Ascending aorta (tissue), 2 donors: Measurements from ENCODE around the gene NPPC. TPM values are rescaled to one million over a fixed set of nuclear protein-coding genes. Genes with fewer than 3 reads are reported as not detected.

ENCODE experiments used
- DNase-seq, 2 donors: peaks; one replicate each; pipeline ENCODE4 v3.0.0-alpha.2; 2019; ENCODE audit warnings: low spot score in 2 of 2
- H3K27ac ChIP-seq, 2 donors: fragments of 200-600 bp; sonication (generic); one replicate each; pipeline ENCODE4 v1.5.1; 2016 to 2017; ENCODE audit warnings: mild to moderate bottlenecking in 1 of 2
- H3K27me3 ChIP-seq: fragments of 200-600 bp; sonication (generic); one replicate; pipeline ENCODE4 v1.5.1; 2017
- H3K36me3 ChIP-seq, 2 donors: fragments of 200-600 bp; sonication (generic); one replicate each; pipeline ENCODE4 v1.5.1; 2016
- H3K4me1 ChIP-seq, 2 donors: fragments of 200-600 bp; sonication (generic); one replicate each; pipeline ENCODE4 v1.5.1; 2016 to 2017; ENCODE audit warnings: mild to moderate bottlenecking in 1 of 2
- H3K4me3 ChIP-seq, 2 donors: fragments of 200-600 bp; sonication (generic); one replicate each; pipeline ENCODE4 v1.5.1; 2016 to 2017; ENCODE audit warnings: mild to moderate bottlenecking in 1 of 2
- H3K9me3 ChIP-seq, 2 donors: fragments of 200-600 bp; sonication (generic); one replicate each; pipeline ENCODE4 v1.5.1; 2016
- intact Hi-C: fragments of 100-400 bp; cut with DNase I; formaldehyde crosslinking; loops from one replicate; pipeline ENCODE4 v1.15.1; 2023
- total RNA-seq: library from RNA; depleted of rRNA; stranded (reverse); fragments of >200 nt; gene quantifications from one replicate; pipeline ENCODE4 v1.1.0, GENCODE V29; 2016
- TF ChIP-seq, protein P1 (sequence below), 3 experiments: fragments of 200-600 bp in 2 of 3; fragments of 450-650 bp in 1 of 3; sonication (generic) in 2 of 3; IDR thresholded peaks; one replicate each; pipeline ENCODE4 v1.5.1; 2016 to 2019; ENCODE audit warnings: antibody characterized with exemption in 3 of 3, mild to moderate bottlenecking in 1 of 3, moderate library complexity in 1 of 3

NPPC gene, protein sequence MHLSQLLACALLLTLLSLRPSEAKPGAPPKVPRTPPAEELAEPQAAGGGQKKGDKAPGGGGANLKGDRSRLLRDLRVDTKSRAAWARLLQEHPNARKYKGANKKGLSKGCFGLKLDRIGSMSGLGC
- not detected for total RNA-seq

DNA sequence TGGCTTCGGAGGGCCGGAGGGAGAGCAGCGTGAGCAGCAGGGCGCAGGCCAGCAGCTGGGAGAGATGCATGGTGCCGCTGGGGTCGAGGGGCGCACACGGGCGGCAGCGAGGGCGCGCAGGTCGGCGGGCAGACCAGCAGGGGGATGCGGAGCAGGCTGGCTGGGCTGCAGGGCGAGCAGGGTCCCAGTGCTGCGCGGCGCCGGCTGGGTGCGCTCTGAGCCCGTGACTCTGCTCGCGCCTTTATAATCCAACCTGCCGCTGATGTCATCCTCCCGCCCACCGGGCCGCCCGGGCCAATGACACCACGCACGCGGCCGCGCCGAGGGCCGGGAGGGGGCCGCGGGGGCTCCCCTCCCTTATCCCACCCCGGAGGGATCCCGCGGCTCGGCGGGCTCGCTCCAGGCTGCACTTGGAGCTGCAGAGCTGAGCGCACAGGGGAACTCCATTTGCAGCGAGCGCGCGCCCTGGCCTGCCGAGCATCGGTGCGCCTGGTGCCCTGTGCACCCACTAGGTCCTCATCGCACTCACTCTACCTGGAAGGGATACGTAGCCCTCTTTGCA lies at the start of gene NPPC:
Gene NPPC, minus strand, starts transcription at position 217 of the 562 bp plus-strand sequence. Its CDS starts 147 bp downstream, at position 70.
- Histone ChIP-seq H3K4me3 (peak within 1 kb of the TSS; percentile 50 to 63), H3K9me3 (no peaks in the 10 kb centered on the region), H3K27ac (no peak within 1 kb of the TSS), H3K36me3 (no peaks in the 10 kb centered on the region), H3K27me3 (no peaks in the 10 kb centered on the region), H3K4me1 (peaks cover 8 to 9% of the 10 kb centered on the region in 2 donors)
- TF ChIP-seq, protein P1, sequence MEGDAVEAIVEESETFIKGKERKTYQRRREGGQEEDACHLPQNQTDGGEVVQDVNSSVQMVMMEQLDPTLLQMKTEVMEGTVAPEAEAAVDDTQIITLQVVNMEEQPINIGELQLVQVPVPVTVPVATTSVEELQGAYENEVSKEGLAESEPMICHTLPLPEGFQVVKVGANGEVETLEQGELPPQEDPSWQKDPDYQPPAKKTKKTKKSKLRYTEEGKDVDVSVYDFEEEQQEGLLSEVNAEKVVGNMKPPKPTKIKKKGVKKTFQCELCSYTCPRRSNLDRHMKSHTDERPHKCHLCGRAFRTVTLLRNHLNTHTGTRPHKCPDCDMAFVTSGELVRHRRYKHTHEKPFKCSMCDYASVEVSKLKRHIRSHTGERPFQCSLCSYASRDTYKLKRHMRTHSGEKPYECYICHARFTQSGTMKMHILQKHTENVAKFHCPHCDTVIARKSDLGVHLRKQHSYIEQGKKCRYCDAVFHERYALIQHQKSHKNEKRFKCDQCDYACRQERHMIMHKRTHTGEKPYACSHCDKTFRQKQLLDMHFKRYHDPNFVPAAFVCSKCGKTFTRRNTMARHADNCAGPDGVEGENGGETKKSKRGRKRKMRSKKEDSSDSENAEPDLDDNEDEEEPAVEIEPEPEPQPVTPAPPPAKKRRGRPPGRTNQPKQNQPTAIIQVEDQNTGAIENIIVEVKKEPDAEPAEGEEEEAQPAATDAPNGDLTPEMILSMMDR (IDR thresholded peaks at IDR 0.05): peak in 1 of 3 experiments; percentile 7
- DNase-seq: peak in 1 of 2 donors; percentile 53
- intact Hi-C loops: loop anchor here (5.0 to 10.0 kb wide), 2 partner anchors 401 to 599 kb away; partner anchors contain the start of genes CHRND and PRSS56

DNA sequence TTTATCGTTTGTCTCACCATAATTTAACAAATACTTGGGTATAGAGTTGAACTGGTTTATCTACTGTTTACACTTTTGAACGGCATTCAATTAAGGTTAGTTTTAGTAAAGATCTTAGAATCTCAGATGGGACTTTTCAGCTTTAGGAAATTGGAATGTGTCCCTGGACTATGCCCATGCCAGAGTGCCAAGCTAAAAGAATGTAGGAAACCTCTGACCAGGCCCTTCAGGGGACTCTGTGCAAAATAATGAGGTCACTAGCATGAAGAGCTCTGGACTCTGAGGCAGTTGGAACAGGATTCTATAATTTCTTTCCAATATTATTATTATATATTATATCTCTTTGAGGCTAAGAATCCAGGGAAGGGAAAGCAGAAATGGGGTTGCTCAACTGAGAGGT lies 48.8 kb upstream of the NPPC start:
- TF ChIP-seq, protein P1 (IDR thresholded peaks at IDR 0.05): no peak
- H3K27ac ChIP-seq: no peak overlapping the region
- H3K9me3 ChIP-seq: no peaks in the 10 kb centered on the region
- no peak overlapping the region for H3K4me3 ChIP-seq
- H3K36me3 ChIP-seq: peaks cover 0 to 3% of the 10 kb centered on the region in 2 donors
- H3K4me1 ChIP-seq: no peaks in the 10 kb centered on the region
- no peak for DNase-seq
- H3K27me3 ChIP-seq: no peaks in the 10 kb centered on the region
- intact Hi-C loops: no loop called here

DNA sequence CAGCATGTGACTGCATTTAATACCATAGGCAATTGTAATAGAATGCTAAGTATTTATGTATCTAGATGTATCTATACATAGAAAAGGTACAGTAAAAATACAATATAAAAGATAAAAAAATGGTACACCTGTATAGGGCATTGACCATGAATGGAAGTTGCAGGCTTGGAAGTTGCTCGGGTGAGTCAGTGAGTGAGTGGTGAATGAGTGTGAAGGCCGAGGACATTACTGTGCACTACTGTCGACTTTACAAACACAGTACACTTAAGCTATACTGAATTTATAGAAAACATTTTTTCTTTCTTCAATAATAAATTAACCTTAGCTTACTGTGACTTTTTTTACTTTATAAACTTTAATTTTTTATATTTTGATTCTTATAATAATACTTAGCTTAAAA lies 44.3 kb upstream of the NPPC start:
- H3K4me1 ChIP-seq: no peaks in the 10 kb centered on the region
- intact Hi-C loops: no loop called here
- TF ChIP-seq, protein P1 (IDR thresholded peaks at IDR 0.05): no peak
- peaks cover 0 to 3% of the 10 kb centered on the region in 2 donors for H3K36me3 ChIP-seq
- no peaks in the 10 kb centered on the region for H3K27me3 ChIP-seq
- no peak overlapping the region for H3K27ac ChIP-seq
- no peak overlapping the region for H3K4me3 ChIP-seq
- no peaks in the 10 kb centered on the region for H3K9me3 ChIP-seq
- DNase-seq: no peak

DNA sequence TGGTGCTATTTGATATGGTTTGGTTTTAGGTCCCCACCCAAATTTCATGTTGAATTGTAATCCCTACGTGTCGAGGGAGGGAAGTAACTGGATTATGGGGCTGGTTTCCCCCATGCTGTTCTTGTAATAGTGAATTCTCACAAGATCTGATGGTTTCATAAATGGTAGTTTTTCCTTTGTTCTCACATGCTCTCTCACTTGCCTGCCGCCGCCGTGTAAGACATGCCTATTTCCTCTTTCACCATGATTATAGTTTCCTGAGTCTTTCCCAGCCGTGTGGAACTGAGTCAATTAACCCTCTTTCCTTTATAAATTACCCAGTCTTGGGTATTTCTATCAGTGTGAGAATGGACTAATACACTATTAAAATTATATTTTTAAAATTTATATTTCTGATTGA lies 42.6 kb upstream of the NPPC start:
- intact Hi-C loops: no loop called here

DNA sequence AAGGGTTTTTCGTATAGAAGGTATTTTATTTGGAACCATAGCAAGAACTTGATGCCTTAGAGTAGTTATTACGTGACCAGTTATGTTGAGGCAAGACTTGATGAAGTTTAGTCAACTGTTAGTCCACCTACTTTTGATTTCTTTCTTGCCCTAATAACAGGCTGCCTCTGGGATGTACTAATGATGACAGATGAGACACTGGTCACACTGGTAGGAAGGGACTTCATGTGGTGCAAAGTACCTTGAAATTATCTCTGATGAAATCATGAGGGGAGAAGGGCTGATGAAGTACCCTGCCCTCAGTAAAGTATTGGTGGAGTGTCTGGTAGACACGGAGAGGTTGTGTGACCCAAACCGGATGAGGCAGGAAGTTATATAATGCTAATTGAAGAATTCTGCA lies 40.7 kb upstream of the NPPC start:
- Histone ChIP-seq H3K27me3 (no peaks in the 10 kb centered on the region), H3K36me3 (no peaks in the 10 kb centered on the region), H3K4me3 (no peak overlapping the region), H3K27ac (no peak overlapping the region), H3K4me1 (peaks cover 0 to 9% of the 10 kb centered on the region in 2 donors), H3K9me3 (no peaks in the 10 kb centered on the region)
- intact Hi-C loops: no loop called here
- DNase-seq: no peak
- TF ChIP-seq, protein P1 (IDR thresholded peaks at IDR 0.05): no peak

More for the DNA sequence above, 42.6 kb upstream of the NPPC start:
- no peak for DNase-seq
- TF ChIP-seq, protein P1 (IDR thresholded peaks at IDR 0.05): no peak
- Histone ChIP-seq H3K27me3 (no peaks in the 10 kb centered on the region), H3K4me1 (no peaks in the 10 kb centered on the region), H3K9me3 (no peaks in the 10 kb centered on the region), H3K4me3 (no peak overlapping the region), H3K36me3 (peaks cover 0 to 3% of the 10 kb centered on the region in 2 donors), H3K27ac (no peak overlapping the region)
